ENCODE results near the gene INAFM2.

The INAFM2 gene

DNA sequence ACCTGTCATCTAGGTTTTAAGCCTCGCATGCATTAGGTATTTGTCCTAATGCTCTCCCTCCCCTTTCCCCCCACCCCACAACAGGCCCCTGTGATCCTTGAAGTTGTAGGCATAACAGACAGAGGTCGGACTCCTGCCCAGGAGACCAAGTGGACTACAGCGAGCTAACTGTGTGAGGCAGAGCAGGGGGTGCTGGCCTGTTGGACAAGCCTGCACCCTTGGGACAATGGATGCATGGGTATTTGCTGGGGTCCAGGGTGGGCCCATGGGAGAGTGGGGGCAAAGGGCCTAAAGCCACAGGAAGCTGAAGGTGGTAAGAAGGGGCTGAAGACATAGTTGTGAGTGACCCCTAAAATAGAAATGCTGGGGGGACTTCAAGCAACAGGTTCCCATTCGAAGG, 18.2 kb upstream of the INAFM2 start:
- H3K27me3 Mint-ChIP-seq (ENCODE audit: low read depth) = no peaks in the 10 kb centered on the region
- no peak for DNase-seq (ENCODE audit: low spot score)
- H3K4me1 Mint-ChIP-seq (ENCODE audit: low read depth) = peaks cover 33% of the 10 kb centered on the region

DNA sequence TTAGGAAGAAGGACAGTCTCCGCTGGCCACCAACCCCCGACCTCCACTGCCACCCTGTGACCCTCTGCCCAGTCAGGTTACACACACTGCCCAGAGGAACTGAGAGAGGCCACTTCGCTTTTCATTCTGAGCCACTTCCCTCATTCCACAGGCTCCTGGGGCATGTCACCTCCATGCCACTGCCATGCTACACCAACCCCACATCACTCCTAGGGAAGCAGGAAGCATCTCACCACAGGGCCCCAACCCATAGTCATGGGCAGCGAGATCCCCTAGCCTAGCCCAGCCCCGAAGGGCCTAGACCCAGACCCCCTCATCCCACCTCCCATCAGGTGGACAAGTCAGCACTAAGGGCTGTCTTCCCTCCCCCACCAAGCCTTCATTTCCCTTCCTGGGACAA, 17.1 kb upstream of the INAFM2 start:
- Mint-ChIP-seq H3K4me1 (ENCODE audit: low read depth) (peaks cover 33% of the 10 kb centered on the region), H3K36me3 (ENCODE audit: low read depth) (peaks cover 18% of the 10 kb centered on the region), H3K27ac (peak overlapping the region; percentile 64), H3K9me3 (no peaks in the 10 kb centered on the region), H3K27me3 (ENCODE audit: low read depth) (peaks cover 5% of the 10 kb centered on the region), H3K4me3 (peak overlapping the region; percentile 95)
- no peak for DNase-seq (ENCODE audit: low spot score)

More for the DNA sequence above, 18.2 kb upstream of the INAFM2 start:
- Mint-ChIP-seq H3K36me3 (ENCODE audit: low read depth) (peaks cover 27% of the 10 kb centered on the region), H3K9me3 (peaks cover 6% of the 10 kb centered on the region), H3K27ac (no peak overlapping the region), H3K4me3 (peak overlapping the region; percentile 15)

DNA sequence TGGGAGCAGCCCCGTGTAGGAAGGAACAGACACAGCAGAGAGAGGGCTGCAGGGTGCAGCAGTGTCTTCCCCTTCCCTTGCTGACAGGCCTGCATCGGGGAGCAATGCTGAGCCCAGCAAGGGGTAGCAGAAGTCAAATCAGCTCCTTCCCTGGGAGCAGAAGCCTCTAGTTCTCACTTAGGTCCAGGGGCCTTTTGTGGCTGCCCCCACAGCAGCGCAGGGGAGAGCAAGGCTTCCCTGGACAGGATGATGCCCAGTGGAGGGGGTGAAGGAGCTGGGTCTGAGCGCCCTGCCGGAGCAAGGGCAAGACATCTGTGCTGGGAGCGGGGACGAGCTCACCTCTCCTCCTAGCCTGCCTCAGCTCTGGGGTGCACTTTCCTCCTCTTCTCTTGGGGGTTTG, 16.6 kb upstream of the INAFM2 start:
- peaks cover 8% of the 10 kb centered on the region for H3K27me3 Mint-ChIP-seq (ENCODE audit: low read depth)
- peak overlapping the region; percentile 64 for H3K27ac Mint-ChIP-seq
- peak overlapping the region; percentile 95 for H3K4me3 Mint-ChIP-seq
- H3K4me1 Mint-ChIP-seq (ENCODE audit: low read depth) = peaks cover 33% of the 10 kb centered on the region
- H3K36me3 Mint-ChIP-seq (ENCODE audit: low read depth) = peaks cover 13% of the 10 kb centered on the region
- DNase-seq (ENCODE audit: low spot score) = no peak
- H3K9me3 Mint-ChIP-seq = no peaks in the 10 kb centered on the region

DNA sequence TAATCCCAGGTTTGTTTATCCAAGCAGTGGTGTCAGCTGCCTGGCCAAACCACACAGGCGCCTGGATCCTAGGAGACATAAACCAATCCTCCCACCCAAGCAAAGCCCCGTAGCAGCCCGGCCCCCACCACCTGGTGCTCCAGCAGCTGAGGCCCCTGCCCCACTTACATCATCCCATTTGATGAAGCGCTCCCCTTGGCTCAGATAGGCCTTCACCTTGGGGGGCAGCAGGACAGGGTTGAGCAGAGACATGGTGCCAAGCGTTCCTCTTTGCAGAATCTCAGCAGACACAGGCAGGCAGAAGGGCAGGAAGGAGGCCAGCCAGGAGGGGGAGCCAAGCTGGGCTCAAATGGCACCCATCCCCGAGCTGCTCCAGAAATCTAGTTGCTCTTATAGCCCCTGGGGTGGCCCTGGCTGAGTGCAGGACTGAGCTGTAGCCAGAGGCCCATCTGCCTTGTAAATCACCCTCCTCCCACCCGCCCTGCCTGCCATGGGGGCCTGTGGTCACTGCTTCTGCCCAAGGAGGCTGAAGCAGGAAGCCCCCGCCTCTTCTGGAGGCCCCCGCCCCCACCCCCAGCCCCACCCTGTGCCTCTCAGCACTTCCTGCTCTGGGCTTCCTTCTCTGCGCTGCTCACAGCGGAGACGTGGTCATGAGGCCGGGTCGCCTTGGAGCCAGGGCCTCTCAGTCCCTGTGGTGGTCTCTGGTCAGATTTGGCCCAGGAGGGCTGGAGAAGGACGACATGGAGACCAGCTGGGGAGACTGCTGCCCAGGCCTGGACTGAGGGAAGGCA, 15.9 kb upstream of the INAFM2 start, which contains the start of gene PLCB2:
PLCB2 (minus strand) TSS at position 515 of the 791 bp plus-strand sequence; CDS start at position 252, 263 bp downstream.
- Mint-ChIP-seq H3K27me3 (ENCODE audit: low read depth) (peaks cover 14% of the 10 kb centered on the region), H3K9me3 (no peaks in the 10 kb centered on the region)

DNA sequence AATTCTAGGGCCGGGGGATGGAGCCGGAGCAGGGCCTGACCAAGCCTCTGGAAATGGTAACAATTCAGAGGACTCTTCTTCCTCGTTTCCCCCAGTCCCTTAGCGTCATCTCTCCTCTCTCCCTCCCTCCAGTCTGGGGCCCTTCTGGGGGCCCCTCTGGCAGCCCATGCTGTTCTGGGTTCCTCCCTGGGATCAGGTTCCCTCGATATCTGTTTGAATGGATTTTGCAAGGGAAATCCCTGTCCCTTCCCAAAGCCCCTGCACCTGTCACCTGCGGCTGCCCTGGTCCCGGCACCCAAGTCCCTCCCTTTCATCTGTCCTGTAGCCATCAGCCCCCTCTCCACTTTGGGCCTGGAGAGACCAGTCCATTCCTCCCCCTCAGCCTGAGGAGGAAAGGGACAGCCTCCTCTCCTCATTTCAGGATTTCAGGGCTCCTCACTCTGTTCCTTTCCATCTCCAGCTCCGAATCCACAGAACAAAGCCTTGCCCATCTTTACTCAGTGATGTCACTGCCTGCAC, 14.1 kb upstream of the INAFM2 start:
- Mint-ChIP-seq H3K36me3 (ENCODE audit: low read depth) (peaks cover 2% of the 10 kb centered on the region), H3K9me3 (no peaks in the 10 kb centered on the region), H3K4me3 (peak overlapping the region; percentile 95), H3K4me1 (ENCODE audit: low read depth) (peaks cover 37% of the 10 kb centered on the region), H3K27me3 (ENCODE audit: low read depth) (peaks cover 30% of the 10 kb centered on the region), H3K27ac (peak overlapping the region; percentile 97)
- no peak for DNase-seq (ENCODE audit: low spot score)

More for the DNA sequence above, 15.9 kb upstream of the INAFM2 start, which contains the start of gene PLCB2:
- DNase-seq (ENCODE audit: low spot score) = peak; percentile 69
- peaks cover 12% of the 10 kb centered on the region for H3K36me3 Mint-ChIP-seq (ENCODE audit: low read depth)
- peak within 1 kb of the TSS; percentile 95 for H3K4me3 Mint-ChIP-seq
- peak within 1 kb of the TSS; percentile 97 for H3K27ac Mint-ChIP-seq
- H3K4me1 Mint-ChIP-seq (ENCODE audit: low read depth) = peaks cover 33% of the 10 kb centered on the region

DNA sequence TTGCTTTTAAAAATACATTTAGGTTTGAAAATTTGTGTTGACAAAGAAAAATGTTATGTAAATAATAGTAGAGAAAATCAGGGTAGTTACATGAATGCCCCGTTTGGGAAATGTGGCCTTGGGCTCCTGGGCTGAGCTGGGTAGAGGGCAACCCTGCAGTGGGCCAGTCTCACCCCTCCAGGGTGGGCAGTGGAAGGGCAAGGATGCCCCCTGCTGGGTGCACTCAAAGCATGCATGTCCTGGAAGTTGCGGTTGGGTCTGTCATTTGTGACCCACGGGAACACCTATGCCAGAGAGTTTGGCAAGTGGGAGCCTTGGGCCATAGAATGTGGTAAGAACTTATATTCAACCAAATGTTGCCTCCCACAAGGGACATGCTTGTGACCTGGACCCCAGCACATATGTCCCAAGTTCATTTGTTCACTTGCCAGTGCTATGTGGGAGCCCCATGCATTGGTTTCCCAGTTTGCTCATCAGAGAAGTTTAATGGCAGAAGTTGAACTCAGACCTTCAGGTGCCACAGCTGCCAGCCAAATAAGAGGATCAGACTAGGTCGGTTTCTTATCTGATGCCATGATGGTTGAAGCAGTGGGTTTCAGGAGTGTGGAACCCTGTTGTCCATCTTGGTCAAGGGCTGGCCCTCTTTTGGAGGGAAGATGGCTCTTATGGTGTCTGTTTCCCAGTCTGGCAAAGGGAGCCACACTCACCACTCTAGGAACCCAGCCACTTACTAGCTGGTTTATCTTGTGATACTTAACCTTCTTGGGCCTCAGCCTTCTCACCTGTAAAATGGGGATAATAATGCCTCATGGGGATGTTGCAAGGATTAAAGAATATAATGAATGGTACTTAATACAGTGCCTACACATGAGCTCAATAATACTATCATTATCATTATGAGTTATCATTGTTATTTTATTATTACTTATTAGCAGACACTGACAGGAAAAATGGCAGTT, 13.2 kb upstream of the INAFM2 start:
- Mint-ChIP-seq H3K9me3 (no peaks in the 10 kb centered on the region), H3K27me3 (ENCODE audit: low read depth) (peaks cover 35% of the 10 kb centered on the region), H3K4me1 (ENCODE audit: low read depth) (peaks cover 32% of the 10 kb centered on the region), H3K36me3 (ENCODE audit: low read depth) (peaks cover 2% of the 10 kb centered on the region), H3K4me3 (peak overlapping the region; percentile 95), H3K27ac (peak overlapping the region; percentile 97)
- peak; percentile 55 for DNase-seq (ENCODE audit: low spot score)

DNA sequence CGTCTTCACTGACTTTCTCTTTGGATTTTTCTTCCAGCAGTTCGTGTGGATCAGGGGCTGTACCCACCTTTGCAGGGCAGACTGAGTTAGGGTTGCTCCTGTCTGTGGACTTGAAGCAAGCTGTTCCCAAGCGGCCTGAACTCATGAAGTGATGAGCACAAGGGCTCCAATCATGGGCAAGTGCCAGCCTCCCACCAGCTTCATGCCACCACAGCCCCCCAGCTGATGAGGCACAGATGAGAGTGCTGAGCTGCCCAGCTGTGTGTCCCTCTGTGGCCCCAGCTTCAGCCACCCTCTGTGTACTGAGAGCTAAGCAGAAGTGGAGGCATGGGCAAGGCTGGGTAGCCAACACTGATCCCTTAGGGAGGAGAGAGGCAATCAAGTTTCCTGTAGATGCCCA, 12.5 kb upstream of the INAFM2 start:
- DNase-seq (ENCODE audit: low spot score) = no peak
- no peaks in the 10 kb centered on the region for H3K9me3 Mint-ChIP-seq
- H3K4me3 Mint-ChIP-seq = no peak overlapping the region

DNA sequence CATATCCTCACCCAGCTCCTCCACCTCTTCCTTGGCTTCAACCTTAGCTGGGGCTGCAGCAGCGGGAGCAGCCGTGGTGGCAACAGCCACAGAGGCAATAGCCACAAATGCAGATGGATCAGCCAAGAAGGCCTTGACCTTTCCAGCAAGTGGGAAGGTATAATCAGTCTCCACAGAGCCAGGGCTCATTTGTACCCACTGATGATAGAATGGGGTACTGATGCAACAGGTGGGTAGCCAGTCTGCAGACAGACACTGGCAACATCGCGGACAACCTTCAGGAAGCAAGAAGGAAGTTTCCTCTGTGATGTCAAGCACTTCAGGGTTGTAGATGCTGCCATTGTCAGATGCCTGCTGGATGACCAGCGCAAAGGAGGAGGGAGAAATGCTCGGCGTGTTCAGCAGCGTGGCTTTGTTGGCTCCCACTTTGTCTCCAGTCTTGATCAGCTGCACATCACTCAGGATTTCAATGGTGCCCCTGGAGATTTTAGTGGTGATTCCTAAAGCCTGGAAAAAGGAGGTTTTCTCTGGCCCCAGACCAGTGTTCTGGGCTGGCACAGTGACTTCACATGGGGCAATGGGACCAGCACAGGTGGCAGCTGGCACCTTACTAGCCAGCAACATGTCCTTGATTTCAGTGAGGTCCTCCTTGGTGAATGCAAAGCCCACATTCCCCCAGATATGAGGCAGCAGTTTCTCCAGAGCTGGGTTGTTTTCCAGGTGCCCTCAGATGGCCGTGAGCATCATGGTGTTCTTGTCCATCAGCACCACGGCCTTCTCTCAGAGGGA, 10.9 kb upstream of the INAFM2 start:
- no peak overlapping the region for H3K27ac Mint-ChIP-seq
- peaks cover 20% of the 10 kb centered on the region for H3K4me1 Mint-ChIP-seq (ENCODE audit: low read depth)
- no peak for DNase-seq (ENCODE audit: low spot score)
- H3K4me3 Mint-ChIP-seq = no peak overlapping the region
- peaks cover 53% of the 10 kb centered on the region for H3K27me3 Mint-ChIP-seq (ENCODE audit: low read depth)
- H3K36me3 Mint-ChIP-seq (ENCODE audit: low read depth) = peaks cover 2% of the 10 kb centered on the region
- H3K9me3 Mint-ChIP-seq = no peaks in the 10 kb centered on the region

More for the DNA sequence above, 12.5 kb upstream of the INAFM2 start:
- peaks cover 2% of the 10 kb centered on the region for H3K36me3 Mint-ChIP-seq (ENCODE audit: low read depth)
- peaks cover 27% of the 10 kb centered on the region for H3K4me1 Mint-ChIP-seq (ENCODE audit: low read depth)
- peaks cover 42% of the 10 kb centered on the region for H3K27me3 Mint-ChIP-seq (ENCODE audit: low read depth)
- peak overlapping the region; percentile 39 for H3K27ac Mint-ChIP-seq

DNA sequence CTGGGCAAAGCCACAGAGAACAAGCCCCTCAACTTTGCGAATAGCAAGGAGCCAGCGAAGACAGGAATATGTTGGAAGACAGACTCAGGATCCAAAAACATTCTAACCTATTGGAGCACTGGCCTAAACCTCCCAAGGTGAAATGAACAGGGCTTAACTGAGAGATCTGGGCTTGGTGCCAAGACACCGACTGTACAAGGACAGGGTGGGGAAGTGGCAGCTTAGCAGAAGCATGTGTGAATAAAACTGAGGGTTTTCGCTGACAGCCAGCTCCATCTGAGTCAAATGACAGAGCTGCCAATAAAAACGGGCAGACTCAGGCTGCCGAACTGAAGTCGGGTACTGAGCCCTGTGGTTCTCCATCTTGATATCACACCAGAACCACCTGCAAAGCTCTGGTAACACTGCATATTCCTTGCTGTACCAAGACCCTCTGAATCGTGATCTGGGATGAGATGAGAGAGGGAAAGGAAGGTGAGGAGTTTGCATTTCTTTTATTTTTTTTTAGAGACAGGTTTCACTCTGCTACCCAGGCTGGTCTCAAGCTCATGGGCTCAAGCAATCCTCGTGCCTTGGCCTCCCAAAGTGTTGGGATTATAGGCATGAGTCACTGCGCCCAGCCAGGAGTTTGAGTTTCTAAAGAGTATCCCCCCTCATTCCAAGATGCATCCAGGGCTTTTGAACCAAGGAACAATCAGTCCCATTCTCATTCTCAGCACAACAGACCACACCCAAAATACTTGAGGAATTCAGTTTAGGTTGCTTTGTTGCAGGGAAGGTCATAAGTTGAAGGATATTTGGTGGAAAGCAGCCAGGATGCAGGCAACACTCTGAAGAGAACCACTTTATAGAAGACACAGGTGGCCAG, 9.7 kb upstream of the INAFM2 start:
- Mint-ChIP-seq H3K4me3 (no peak overlapping the region), H3K4me1 (ENCODE audit: low read depth) (peaks cover 16% of the 10 kb centered on the region)
- DNase-seq (ENCODE audit: low spot score) = no peak

DNA sequence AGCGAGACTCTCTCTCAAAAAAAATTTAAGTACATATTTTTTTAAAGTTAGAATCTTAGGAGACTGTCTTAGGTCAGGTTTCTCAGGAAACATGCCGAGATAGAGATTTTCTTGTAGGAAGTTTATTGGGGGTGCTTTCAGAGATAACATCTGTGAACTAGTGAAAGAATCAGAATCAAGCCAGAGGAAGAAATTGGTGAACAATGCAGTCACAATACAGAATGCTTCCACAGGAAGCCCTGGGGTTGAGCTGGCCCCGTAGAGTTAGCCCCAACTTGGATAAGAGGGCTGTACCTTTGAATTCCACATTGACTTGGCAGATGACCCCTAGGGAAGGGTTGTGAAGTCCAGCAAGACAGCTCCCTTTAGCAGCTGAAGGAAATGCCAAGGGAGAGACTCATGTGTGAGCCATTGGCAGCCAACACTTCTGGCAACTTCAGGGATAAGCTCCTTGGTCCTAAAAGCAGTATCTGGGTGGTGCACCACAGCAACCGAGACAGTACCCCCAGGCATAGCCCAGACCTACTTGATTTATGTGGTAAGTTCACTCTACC, 8.7 kb upstream of the INAFM2 start:
- DNase-seq (ENCODE audit: low spot score) = no peak
- no peak overlapping the region for H3K4me3 Mint-ChIP-seq
- H3K27me3 Mint-ChIP-seq (ENCODE audit: low read depth) = peaks cover 55% of the 10 kb centered on the region
- no peak overlapping the region for H3K27ac Mint-ChIP-seq
- peaks cover 6% of the 10 kb centered on the region for H3K4me1 Mint-ChIP-seq (ENCODE audit: low read depth)
- no peaks in the 10 kb centered on the region for H3K9me3 Mint-ChIP-seq
- no peaks in the 10 kb centered on the region for H3K36me3 Mint-ChIP-seq (ENCODE audit: low read depth)

More for the DNA sequence above, 9.7 kb upstream of the INAFM2 start:
- Mint-ChIP-seq H3K9me3 (no peaks in the 10 kb centered on the region), H3K36me3 (ENCODE audit: low read depth) (no peaks in the 10 kb centered on the region), H3K27ac (no peak overlapping the region), H3K27me3 (ENCODE audit: low read depth) (peaks cover 55% of the 10 kb centered on the region)

DNA sequence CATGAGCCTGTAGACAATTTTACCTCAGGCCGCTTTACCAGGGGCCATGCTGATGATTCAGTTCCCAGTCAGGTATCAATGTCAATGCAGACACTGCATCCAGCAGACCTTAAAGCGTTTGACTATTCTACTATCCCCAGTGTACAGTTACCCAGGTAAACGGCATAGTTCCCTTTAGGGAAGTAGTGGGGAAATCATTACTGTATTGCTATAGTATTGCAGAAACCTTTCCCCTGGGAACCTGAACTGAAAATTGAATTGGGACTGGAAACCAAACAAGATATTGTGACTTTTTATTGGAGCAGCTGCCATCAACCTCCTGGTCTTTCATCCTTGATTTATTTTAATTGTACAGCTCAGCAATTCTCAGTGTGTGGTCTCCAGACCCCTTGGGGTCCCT, 6.6 kb upstream of the INAFM2 start:
- no peak overlapping the region for H3K4me3 Mint-ChIP-seq
- peaks cover 58% of the 10 kb centered on the region for H3K27me3 Mint-ChIP-seq (ENCODE audit: low read depth)
- no peaks in the 10 kb centered on the region for H3K9me3 Mint-ChIP-seq
- no peak for DNase-seq (ENCODE audit: low spot score)
- no peak overlapping the region for H3K27ac Mint-ChIP-seq
- H3K36me3 Mint-ChIP-seq (ENCODE audit: low read depth) = no peaks in the 10 kb centered on the region
- peaks cover 10% of the 10 kb centered on the region for H3K4me1 Mint-ChIP-seq (ENCODE audit: low read depth)

DNA sequence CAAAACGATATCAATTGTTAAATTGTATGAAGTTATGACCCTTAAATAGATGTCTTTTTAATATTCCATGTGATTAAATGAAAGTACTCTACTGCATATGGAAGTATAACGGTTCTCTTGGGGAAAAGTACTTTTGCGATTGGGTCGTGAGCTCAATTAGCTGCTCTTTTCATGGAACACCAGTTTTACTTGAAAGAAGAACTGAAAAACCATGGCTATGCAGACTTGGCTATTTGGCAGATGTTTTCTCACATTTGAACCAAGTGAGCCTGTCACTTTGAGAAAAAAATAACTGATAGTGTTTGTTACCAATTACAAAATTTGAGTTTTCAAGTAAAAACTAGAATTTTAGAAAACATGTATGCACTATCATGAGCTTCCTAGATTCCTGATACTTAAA, 5.9 kb upstream of the INAFM2 start:
- peaks cover 53% of the 10 kb centered on the region for H3K27me3 Mint-ChIP-seq (ENCODE audit: low read depth)
- peaks cover 16% of the 10 kb centered on the region for H3K4me1 Mint-ChIP-seq (ENCODE audit: low read depth)
- H3K27ac Mint-ChIP-seq = no peak overlapping the region
- no peaks in the 10 kb centered on the region for H3K36me3 Mint-ChIP-seq (ENCODE audit: low read depth)
- DNase-seq (ENCODE audit: low spot score) = no peak
- H3K4me3 Mint-ChIP-seq = no peak overlapping the region
- H3K9me3 Mint-ChIP-seq = no peaks in the 10 kb centered on the region

Measured in T-helper 2 cell treated with Interferon-gamma antibody and Interleukin-4, amounts not matched to agents 5 μg/mL and 100 μg/mL, for 36 hours (primary cell).